Measurements from ENCODE around the gene SECISBP2.

- no peak for TF ChIP-seq POLR2AphosphoS5 (IDR thresholded peaks at IDR 0.05)
- TF ChIP-seq, protein P1, sequence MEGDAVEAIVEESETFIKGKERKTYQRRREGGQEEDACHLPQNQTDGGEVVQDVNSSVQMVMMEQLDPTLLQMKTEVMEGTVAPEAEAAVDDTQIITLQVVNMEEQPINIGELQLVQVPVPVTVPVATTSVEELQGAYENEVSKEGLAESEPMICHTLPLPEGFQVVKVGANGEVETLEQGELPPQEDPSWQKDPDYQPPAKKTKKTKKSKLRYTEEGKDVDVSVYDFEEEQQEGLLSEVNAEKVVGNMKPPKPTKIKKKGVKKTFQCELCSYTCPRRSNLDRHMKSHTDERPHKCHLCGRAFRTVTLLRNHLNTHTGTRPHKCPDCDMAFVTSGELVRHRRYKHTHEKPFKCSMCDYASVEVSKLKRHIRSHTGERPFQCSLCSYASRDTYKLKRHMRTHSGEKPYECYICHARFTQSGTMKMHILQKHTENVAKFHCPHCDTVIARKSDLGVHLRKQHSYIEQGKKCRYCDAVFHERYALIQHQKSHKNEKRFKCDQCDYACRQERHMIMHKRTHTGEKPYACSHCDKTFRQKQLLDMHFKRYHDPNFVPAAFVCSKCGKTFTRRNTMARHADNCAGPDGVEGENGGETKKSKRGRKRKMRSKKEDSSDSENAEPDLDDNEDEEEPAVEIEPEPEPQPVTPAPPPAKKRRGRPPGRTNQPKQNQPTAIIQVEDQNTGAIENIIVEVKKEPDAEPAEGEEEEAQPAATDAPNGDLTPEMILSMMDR (IDR thresholded peaks at IDR 0.05) = no peak
- no peak for TF ChIP-seq POLR2A (IDR thresholded peaks at IDR 0.05)
Measured at GRCh38 chr9:89391585-89391984, 73.3 kb downstream of the SECISBP2 start.
